Measurements from ENCODE around the gene KAZALD1. TPM values are rescaled to one million over a fixed set of nuclear protein-coding genes. Genes with fewer than 3 reads are reported as not detected.

Gene KAZALD1
- total and polyA plus RNA-seq, 5 donors from 2014 or later: 0.62 TPM; not detected in 4

GRCh38 chr10:101046332-101047238 is 15.2 kb upstream of the KAZALD1 start:
- ATAC-seq (ENCODE audit: low read depth in 2 of 2) (no peak), DNase-seq (no peak)
- H3K4me1 Mint-ChIP-seq: peaks cover 0 to 48% (median 23%) of the 10 kb centered on the region in 4 donors
- no peak overlapping the region for H3K4me3 ChIP-seq (ENCODE audit: low read depth, low read length)
- peaks cover 21% of the 10 kb centered on the region for H3K4me1 ChIP-seq (ENCODE audit: control insufficient read depth, insufficient read depth, low read length, poor library complexity, severe bottlenecking)
- no peak overlapping the region for H3K27ac ChIP-seq (ENCODE audit: insufficient read depth, low read length, poor library complexity, severe bottlenecking)
- H3K27me3 ChIP-seq (ENCODE audit: control insufficient read depth, insufficient read depth, low read length): peaks cover 17% of the 10 kb centered on the region
- H3K27me3 Mint-ChIP-seq: peaks cover 60% of the 10 kb centered on the region
- H3K27ac Mint-ChIP-seq: no peak overlapping the region
- H3K36me3 Mint-ChIP-seq: peaks cover 6% of the 10 kb centered on the region
- H3K9me3 ChIP-seq (ENCODE audit: control insufficient read depth in 2 of 2, low read length in 2 of 2): no peaks in the 10 kb centered on the region
- no peak overlapping the region for H3K4me3 Mint-ChIP-seq
- H3K9me3 Mint-ChIP-seq: no peaks in the 10 kb centered on the region
- H3K36me3 ChIP-seq (ENCODE audit: control insufficient read depth, insufficient read depth, low read length): no peaks in the 10 kb centered on the region

- no peak for ATAC-seq (ENCODE audit: low read depth in 2 of 2)
- peaks cover 20% of the 10 kb centered on the region for H3K4me1 ChIP-seq (ENCODE audit: control insufficient read depth, insufficient read depth, low read length, poor library complexity, severe bottlenecking)
- Mint-ChIP-seq H3K4me1 (peaks cover 0 to 41% (median 22%) of the 10 kb centered on the region in 4 donors), H3K27ac (no peak overlapping the region), H3K9me3 (no peaks in the 10 kb centered on the region), H3K27me3 (peaks cover 60% of the 10 kb centered on the region), H3K4me3 (no peak overlapping the region), H3K36me3 (peaks cover 6% of the 10 kb centered on the region)
- no peak overlapping the region for H3K27ac ChIP-seq (ENCODE audit: insufficient read depth, low read length, poor library complexity, severe bottlenecking)
- H3K9me3 ChIP-seq (ENCODE audit: control insufficient read depth in 2 of 2, low read length in 2 of 2): no peaks in the 10 kb centered on the region
- no peak for DNase-seq
- peaks cover 17% of the 10 kb centered on the region for H3K27me3 ChIP-seq (ENCODE audit: control insufficient read depth, insufficient read depth, low read length)
- no peak overlapping the region for H3K4me3 ChIP-seq (ENCODE audit: low read depth, low read length)
- H3K36me3 ChIP-seq (ENCODE audit: control insufficient read depth, insufficient read depth, low read length): no peaks in the 10 kb centered on the region
Observed at GRCh38 chr10:101047268-101047667, 14.5 kb upstream of the KAZALD1 start.

GRCh38 chr10:101047961-101048892 is 13.6 kb upstream of the KAZALD1 start:
- no peaks in the 10 kb centered on the region for H3K36me3 ChIP-seq (ENCODE audit: control insufficient read depth, insufficient read depth, low read length)
- peaks cover 12% of the 10 kb centered on the region for H3K4me1 ChIP-seq (ENCODE audit: control insufficient read depth, insufficient read depth, low read length, poor library complexity, severe bottlenecking)
- peaks cover 17% of the 10 kb centered on the region for H3K27me3 ChIP-seq (ENCODE audit: control insufficient read depth, insufficient read depth, low read length)
- no peak overlapping the region for H3K27ac ChIP-seq (ENCODE audit: insufficient read depth, low read length, poor library complexity, severe bottlenecking)
- ATAC-seq (ENCODE audit: low read depth in 2 of 2) (no peak), DNase-seq (no peak)
- Mint-ChIP-seq H3K4me1 (peaks cover 0 to 31% (median 14%) of the 10 kb centered on the region in 4 donors), H3K36me3 (peaks cover 6% of the 10 kb centered on the region), H3K27ac (no peak overlapping the region), H3K4me3 (peak overlapping the region in 2 of 4 donors; percentile 6 to 76), H3K27me3 (peaks cover 60% of the 10 kb centered on the region), H3K9me3 (no peaks in the 10 kb centered on the region)
- no peak overlapping the region for H3K4me3 ChIP-seq (ENCODE audit: low read depth, low read length)
- no peaks in the 10 kb centered on the region for H3K9me3 ChIP-seq (ENCODE audit: control insufficient read depth in 2 of 2, low read length in 2 of 2)

- H3K36me3 ChIP-seq (ENCODE audit: control insufficient read depth, insufficient read depth, low read length): no peaks in the 10 kb centered on the region
- Mint-ChIP-seq H3K27me3 (peaks cover 51% of the 10 kb centered on the region), H3K36me3 (peaks cover 6% of the 10 kb centered on the region), H3K27ac (no peak overlapping the region), H3K4me3 (peak overlapping the region in 2 of 4 donors; percentile 54 to 61), H3K4me1 (peaks cover 0 to 27% (median 10%) of the 10 kb centered on the region in 4 donors), H3K9me3 (no peaks in the 10 kb centered on the region)
- peaks cover 11% of the 10 kb centered on the region for H3K4me1 ChIP-seq (ENCODE audit: control insufficient read depth, insufficient read depth, low read length, poor library complexity, severe bottlenecking)
- ATAC-seq (ENCODE audit: low read depth in 2 of 2) (peak; percentile 77 to 82), DNase-seq (peak; percentile 66 to 74 (median 68))
- H3K4me3 ChIP-seq (ENCODE audit: low read depth, low read length): no peak overlapping the region
- peaks cover 13% of the 10 kb centered on the region for H3K27me3 ChIP-seq (ENCODE audit: control insufficient read depth, insufficient read depth, low read length)
- no peaks in the 10 kb centered on the region for H3K9me3 ChIP-seq (ENCODE audit: control insufficient read depth in 2 of 2, low read length in 2 of 2)
- no peak overlapping the region for H3K27ac ChIP-seq (ENCODE audit: insufficient read depth, low read length, poor library complexity, severe bottlenecking)
Observed at GRCh38 chr10:101050208-101051069, 11.3 kb upstream of the KAZALD1 start.

GRCh38 chr10:101052285-101052684 is 9.5 kb upstream of the KAZALD1 start:
- peaks cover 10% of the 10 kb centered on the region for H3K27me3 ChIP-seq (ENCODE audit: control insufficient read depth, insufficient read depth, low read length)
- H3K36me3 ChIP-seq (ENCODE audit: control insufficient read depth, insufficient read depth, low read length): no peaks in the 10 kb centered on the region
- Mint-ChIP-seq H3K27ac (no peak overlapping the region), H3K36me3 (peaks cover 3% of the 10 kb centered on the region), H3K27me3 (peaks cover 33% of the 10 kb centered on the region), H3K9me3 (no peaks in the 10 kb centered on the region), H3K4me3 (no peak overlapping the region), H3K4me1 (peaks cover 5 to 25% (median 10%) of the 10 kb centered on the region in 4 donors)
- no peak for ATAC-seq (ENCODE audit: low read depth in 2 of 2)
- H3K9me3 ChIP-seq (ENCODE audit: control insufficient read depth in 2 of 2, low read length in 2 of 2): no peaks in the 10 kb centered on the region
- H3K4me1 ChIP-seq (ENCODE audit: control insufficient read depth, insufficient read depth, low read length, poor library complexity, severe bottlenecking): peaks cover 11% of the 10 kb centered on the region
- no peak overlapping the region for H3K27ac ChIP-seq (ENCODE audit: insufficient read depth, low read length, poor library complexity, severe bottlenecking)
- no peak for DNase-seq
- no peak overlapping the region for H3K4me3 ChIP-seq (ENCODE audit: low read depth, low read length)

GRCh38 chr10:101053516-101053915 is 8.3 kb upstream of the KAZALD1 start:
- H3K9me3 Mint-ChIP-seq: no peaks in the 10 kb centered on the region

GRCh38 chr10:101054351-101054750 is 7.4 kb upstream of the KAZALD1 start:
- no peak for ATAC-seq (ENCODE audit: low read depth in 2 of 2)

More at GRCh38 chr10:101053516-101053915, 8.3 kb upstream of the KAZALD1 start:
- no peak overlapping the region for H3K4me3 Mint-ChIP-seq
- Histone ChIP-seq H3K27ac (ENCODE audit: insufficient read depth, low read length, poor library complexity, severe bottlenecking) (no peak overlapping the region), H3K27me3 (ENCODE audit: control insufficient read depth, insufficient read depth, low read length) (peaks cover 9% of the 10 kb centered on the region), H3K36me3 (ENCODE audit: control insufficient read depth, insufficient read depth, low read length) (no peaks in the 10 kb centered on the region), H3K9me3 (ENCODE audit: control insufficient read depth in 2 of 2, low read length in 2 of 2) (no peaks in the 10 kb centered on the region), H3K4me1 (ENCODE audit: control insufficient read depth, insufficient read depth, low read length, poor library complexity, severe bottlenecking) (peaks cover 11% of the 10 kb centered on the region), H3K4me3 (ENCODE audit: low read depth, low read length) (no peak overlapping the region)
- peaks cover 3% of the 10 kb centered on the region for H3K36me3 Mint-ChIP-seq
- no peak overlapping the region for H3K27ac Mint-ChIP-seq
- no peak for ATAC-seq (ENCODE audit: low read depth in 2 of 2)
- DNase-seq: no peak
- H3K4me1 Mint-ChIP-seq: peaks cover 5 to 21% (median 10%) of the 10 kb centered on the region in 4 donors
- H3K27me3 Mint-ChIP-seq: peaks cover 21% of the 10 kb centered on the region

More at GRCh38 chr10:101054351-101054750, 7.4 kb upstream of the KAZALD1 start:
- Mint-ChIP-seq H3K27ac (no peak overlapping the region), H3K27me3 (peaks cover 13% of the 10 kb centered on the region), H3K9me3 (no peaks in the 10 kb centered on the region), H3K4me1 (peaks cover 4 to 17% (median 6%) of the 10 kb centered on the region in 4 donors), H3K36me3 (peaks cover 3% of the 10 kb centered on the region), H3K4me3 (no peak overlapping the region)
- Histone ChIP-seq H3K27me3 (ENCODE audit: control insufficient read depth, insufficient read depth, low read length) (peaks cover under 1% of the 10 kb centered on the region), H3K4me1 (ENCODE audit: control insufficient read depth, insufficient read depth, low read length, poor library complexity, severe bottlenecking) (peaks cover 11% of the 10 kb centered on the region), H3K4me3 (ENCODE audit: low read depth, low read length) (no peak overlapping the region), H3K27ac (ENCODE audit: insufficient read depth, low read length, poor library complexity, severe bottlenecking) (no peak overlapping the region), H3K36me3 (ENCODE audit: control insufficient read depth, insufficient read depth, low read length) (no peaks in the 10 kb centered on the region), H3K9me3 (ENCODE audit: control insufficient read depth in 2 of 2, low read length in 2 of 2) (no peaks in the 10 kb centered on the region)
- no peak for DNase-seq
